SK-N-SH (cell line): Measurements from ENCODE around the gene SLPI.

ENCODE experiments used
- CTCF ChIP-seq: fragments of 200-600 bp; sonication (generic); IDR thresholded peaks from 2 replicates; pipeline ENCODE4 v1.6.1; 2017; ENCODE audit warnings: antibody characterized with exemption, mild to moderate bottlenecking, moderate library complexity
- EZH2phosphoT487 ChIP-seq: fragments of 200-600 bp; sonication (generic); IDR thresholded peaks from 2 replicates; pipeline ENCODE4 v1.6.1; 2017; ENCODE audit warnings: low read depth, mixed run types, mild to moderate bottlenecking, antibody characterized with exemption, moderate library complexity, borderline replicate concordance
- TEAD4 ChIP-seq: IDR thresholded peaks from 2 replicates; pipeline ENCODE4 v1.4.0; 2012; ENCODE audit warnings: mild to moderate bottlenecking, borderline replicate concordance; ENCODE audit not compliant: insufficient read depth

DNA sequence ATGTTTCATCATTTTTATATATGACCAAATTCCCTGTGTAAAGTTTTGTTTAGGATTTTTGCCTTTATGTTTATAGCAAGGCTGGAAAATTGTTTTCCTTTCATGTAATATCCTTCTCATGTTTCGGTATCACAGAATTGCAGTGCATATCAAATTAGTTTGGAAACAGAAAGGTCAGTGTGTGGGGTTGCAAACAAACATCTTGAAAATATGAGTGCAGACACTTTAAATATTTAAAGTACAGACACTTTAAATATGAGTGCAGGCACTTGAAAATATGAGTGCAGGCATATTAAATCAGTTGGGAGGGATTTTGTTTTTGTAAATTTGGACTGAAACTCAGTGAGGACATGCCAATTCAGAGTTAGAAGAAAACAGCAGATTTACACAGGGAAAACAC is 6.5 kb downstream of the SLPI start:
- TF ChIP-seq CTCF (no peak), EZH2phosphoT487 (no peak), TEAD4 (no peak)
